ENCODE results near the gene SLC35A2. TPM values are rescaled to one million over a fixed set of nuclear protein-coding genes. Genes with fewer than 3 reads are reported as not detected.
A peak's percentile ranks its signal among the peaks of the same experiment; 100 is the strongest.

Gene SLC35A2
- total RNA-seq, 1 donor from 2014 or later = 40.9 TPM

DNA sequence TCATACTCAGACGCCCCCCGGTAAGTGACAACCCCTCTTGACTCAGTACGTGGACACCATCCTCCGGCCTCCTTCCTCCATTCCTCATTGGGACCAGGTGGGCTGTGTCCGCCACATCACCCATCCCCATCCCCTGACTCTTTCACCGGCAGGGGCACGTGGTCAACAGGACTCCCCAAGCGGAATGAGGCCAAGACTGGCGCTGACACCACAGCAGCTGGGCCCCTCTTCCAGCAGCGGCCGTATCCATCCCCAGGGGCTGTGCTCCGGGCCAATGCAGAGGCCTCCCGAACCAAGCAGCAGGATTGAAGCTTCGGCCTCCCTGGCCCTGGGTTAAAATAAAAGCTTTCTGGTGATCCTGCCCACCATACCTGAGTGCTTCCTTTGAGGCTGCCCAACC, 8.7 kb downstream of the SLC35A2 start:
- Histone ChIP-seq H3K27me3 (ENCODE audit: control insufficient read depth, insufficient read depth, low read length) (no peaks in the 10 kb centered on the region), H3K4me3 (ENCODE audit: low read depth, low read length) (no peak overlapping the region), H3K36me3 (ENCODE audit: control insufficient read depth, insufficient read depth, low read length) (no peaks in the 10 kb centered on the region)
- TF ChIP-seq, protein P1, sequence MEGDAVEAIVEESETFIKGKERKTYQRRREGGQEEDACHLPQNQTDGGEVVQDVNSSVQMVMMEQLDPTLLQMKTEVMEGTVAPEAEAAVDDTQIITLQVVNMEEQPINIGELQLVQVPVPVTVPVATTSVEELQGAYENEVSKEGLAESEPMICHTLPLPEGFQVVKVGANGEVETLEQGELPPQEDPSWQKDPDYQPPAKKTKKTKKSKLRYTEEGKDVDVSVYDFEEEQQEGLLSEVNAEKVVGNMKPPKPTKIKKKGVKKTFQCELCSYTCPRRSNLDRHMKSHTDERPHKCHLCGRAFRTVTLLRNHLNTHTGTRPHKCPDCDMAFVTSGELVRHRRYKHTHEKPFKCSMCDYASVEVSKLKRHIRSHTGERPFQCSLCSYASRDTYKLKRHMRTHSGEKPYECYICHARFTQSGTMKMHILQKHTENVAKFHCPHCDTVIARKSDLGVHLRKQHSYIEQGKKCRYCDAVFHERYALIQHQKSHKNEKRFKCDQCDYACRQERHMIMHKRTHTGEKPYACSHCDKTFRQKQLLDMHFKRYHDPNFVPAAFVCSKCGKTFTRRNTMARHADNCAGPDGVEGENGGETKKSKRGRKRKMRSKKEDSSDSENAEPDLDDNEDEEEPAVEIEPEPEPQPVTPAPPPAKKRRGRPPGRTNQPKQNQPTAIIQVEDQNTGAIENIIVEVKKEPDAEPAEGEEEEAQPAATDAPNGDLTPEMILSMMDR (IDR thresholded peaks at IDR 0.05; ENCODE audit: insufficient read depth, low read length, poor library complexity, severe bottlenecking) = no peak
- DNase-seq (ENCODE audit: low read depth) = no peak

DNA sequence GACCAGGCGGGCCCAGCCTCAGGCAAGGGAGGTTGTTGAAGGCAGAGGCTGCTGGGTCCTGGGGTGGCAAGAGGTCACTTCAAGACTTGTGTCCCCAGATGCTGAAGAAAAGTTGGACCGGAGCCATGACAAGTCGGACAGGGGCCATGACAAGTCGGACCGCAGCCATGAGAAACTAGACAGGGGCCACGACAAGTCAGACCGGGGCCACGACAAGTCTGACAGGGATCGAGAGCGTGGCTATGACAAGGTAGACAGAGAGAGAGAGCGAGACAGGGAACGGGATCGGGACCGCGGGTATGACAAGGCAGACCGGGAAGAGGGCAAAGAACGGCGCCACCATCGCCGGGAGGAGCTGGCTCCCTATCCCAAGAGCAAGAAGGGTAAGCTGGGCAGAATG, 9.3 kb downstream of the SLC35A2 start:
- no peak overlapping the region for H3K4me3 ChIP-seq (ENCODE audit: low read depth, low read length)
- no peaks in the 10 kb centered on the region for H3K36me3 ChIP-seq (ENCODE audit: control insufficient read depth, insufficient read depth, low read length)
- H3K27me3 ChIP-seq (ENCODE audit: control insufficient read depth, insufficient read depth, low read length) = no peaks in the 10 kb centered on the region
- DNase-seq (ENCODE audit: low read depth) = no peak
- TF ChIP-seq, protein P1 (IDR thresholded peaks at IDR 0.05; ENCODE audit: insufficient read depth, low read length, poor library complexity, severe bottlenecking) = no peak

DNA sequence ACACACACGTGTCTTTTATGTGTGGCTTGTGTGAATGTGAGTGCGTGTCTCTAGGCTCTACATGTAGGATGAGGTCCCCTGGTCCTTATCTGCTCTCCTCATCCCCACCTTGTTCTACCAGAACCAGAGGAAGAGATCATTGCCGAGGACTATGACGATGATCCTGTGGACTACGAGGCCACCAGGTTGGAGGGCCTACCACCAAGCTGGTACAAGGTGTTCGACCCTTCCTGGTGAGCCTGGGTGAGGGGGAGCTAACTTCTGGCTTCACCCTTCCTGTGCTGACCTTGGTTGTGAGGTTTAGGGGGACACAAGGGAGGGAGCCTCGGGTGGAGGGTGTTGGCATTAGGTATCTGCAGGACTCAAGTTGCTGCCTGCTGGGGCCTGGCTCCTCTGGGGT, 10.4 kb downstream of the SLC35A2 start:
- TF ChIP-seq, protein P1 (IDR thresholded peaks at IDR 0.05; ENCODE audit: insufficient read depth, low read length, poor library complexity, severe bottlenecking) = no peak
- DNase-seq (ENCODE audit: low read depth) = no peak
- Histone ChIP-seq H3K4me3 (ENCODE audit: low read depth, low read length) (no peak overlapping the region), H3K27me3 (ENCODE audit: control insufficient read depth, insufficient read depth, low read length) (no peaks in the 10 kb centered on the region), H3K36me3 (ENCODE audit: control insufficient read depth, insufficient read depth, low read length) (no peaks in the 10 kb centered on the region)

DNA sequence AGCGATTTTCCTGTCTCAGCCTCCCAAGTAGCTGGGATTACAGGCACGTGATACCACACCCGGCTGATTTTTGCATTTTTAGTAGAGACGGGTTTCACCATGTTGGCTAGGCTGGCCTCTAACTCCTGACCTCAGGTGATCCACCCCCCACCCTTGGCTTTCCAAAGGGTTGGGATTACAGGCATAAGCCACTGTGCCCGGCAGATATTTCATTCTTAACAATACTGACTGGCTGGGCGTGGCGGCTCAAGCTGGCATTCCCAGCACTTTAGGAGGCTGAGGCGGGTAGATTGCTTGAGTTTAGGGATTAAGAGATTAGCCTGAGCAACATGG, 12.4 kb downstream of the SLC35A2 start:
- no peak for DNase-seq (ENCODE audit: low read depth)
- H3K27me3 ChIP-seq (ENCODE audit: control insufficient read depth, insufficient read depth, low read length) = no peaks in the 10 kb centered on the region
- TF ChIP-seq, protein P1 (IDR thresholded peaks at IDR 0.05; ENCODE audit: insufficient read depth, low read length, poor library complexity, severe bottlenecking) = no peak
- no peak overlapping the region for H3K4me3 ChIP-seq (ENCODE audit: low read depth, low read length)
- H3K36me3 ChIP-seq (ENCODE audit: control insufficient read depth, insufficient read depth, low read length) = no peaks in the 10 kb centered on the region

DNA sequence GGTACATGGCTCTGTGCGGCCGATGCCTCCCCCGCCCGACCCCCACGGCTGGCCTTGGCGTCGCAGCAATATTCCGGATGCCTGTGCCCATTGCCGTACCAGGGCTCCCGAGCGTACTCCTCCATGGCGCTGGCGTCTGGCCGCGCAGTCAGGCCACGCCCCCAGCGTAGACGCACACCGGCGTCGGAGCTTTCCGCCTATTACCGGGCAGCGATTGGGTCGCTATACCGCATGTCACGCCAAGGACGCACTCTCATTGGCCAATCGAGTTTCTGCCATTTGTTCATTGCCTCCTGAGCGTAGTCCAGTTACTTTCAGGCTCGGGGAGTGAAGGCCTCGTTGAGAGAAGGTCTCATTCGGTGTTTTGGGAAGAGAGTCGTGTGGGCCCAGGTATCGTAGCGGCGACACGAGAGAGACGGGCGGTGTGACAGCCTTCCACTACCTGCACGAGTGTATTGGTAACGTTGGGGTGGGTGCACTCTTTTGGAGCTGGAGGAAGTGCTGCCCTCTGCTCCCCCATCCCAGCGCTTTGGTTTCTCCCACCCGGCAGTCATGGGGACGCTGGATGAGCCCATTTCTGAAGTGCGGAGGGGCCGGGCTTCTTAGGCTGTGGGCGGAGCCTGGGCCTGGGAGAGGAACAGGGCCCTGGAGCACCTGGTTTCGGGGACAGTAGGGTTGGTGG, 13.7 kb downstream of the SLC35A2 start, which contains the start of the genes PQBP1 and TIMM17B:
TSS of gene PQBP1 (plus strand) at position 306 of the 682 bp plus-strand sequence. CDS start 580 bp downstream, outside the sequence.
TSS of gene TIMM17B (minus strand) at position 144 of the 682 bp plus-strand sequence. CDS start at position 125, 19 bp downstream.
- no peaks in the 10 kb centered on the region for H3K27me3 ChIP-seq (ENCODE audit: control insufficient read depth, insufficient read depth, low read length)
- no peaks in the 10 kb centered on the region for H3K36me3 ChIP-seq (ENCODE audit: control insufficient read depth, insufficient read depth, low read length)
- TF ChIP-seq, protein P1 (IDR thresholded peaks at IDR 0.05; ENCODE audit: insufficient read depth, low read length, poor library complexity, severe bottlenecking) = no peak
- H3K4me3 ChIP-seq (ENCODE audit: low read depth, low read length) = peak within 1 kb of the TSS; percentile 84
- DNase-seq (ENCODE audit: low read depth) = peak; percentile 79

DNA sequence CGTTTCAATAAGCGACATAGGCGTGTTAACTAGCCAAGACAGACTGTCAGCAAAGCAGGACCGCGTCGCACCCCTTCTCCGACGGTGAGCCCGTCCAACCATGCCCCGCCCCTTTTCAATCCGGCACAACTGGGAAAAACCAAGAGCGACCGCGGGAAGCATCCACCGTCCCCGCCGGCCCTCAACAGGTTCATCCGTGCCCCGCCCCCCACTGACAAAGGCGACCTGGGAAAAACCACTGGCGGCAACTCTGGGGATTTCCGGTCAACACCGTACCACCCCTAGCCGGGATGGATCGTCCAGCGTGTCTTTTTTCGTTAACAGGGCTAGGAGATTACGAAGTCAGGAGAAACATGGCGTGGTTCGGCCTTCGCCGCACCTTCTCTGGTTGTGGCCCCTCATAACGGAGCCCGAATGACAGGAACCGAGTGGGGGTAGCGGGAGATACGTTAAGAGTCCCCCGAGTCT, 14.3 kb downstream of the SLC35A2 start:
- TF ChIP-seq, protein P1 (IDR thresholded peaks at IDR 0.05; ENCODE audit: insufficient read depth, low read length, poor library complexity, severe bottlenecking) = no peak
- Histone ChIP-seq H3K36me3 (ENCODE audit: control insufficient read depth, insufficient read depth, low read length) (no peaks in the 10 kb centered on the region), H3K4me3 (ENCODE audit: low read depth, low read length) (peak overlapping the region; percentile 84), H3K27me3 (ENCODE audit: control insufficient read depth, insufficient read depth, low read length) (no peaks in the 10 kb centered on the region)
- DNase-seq (ENCODE audit: low read depth) = no peak
